CD14-positive monocyte (primary cell): ENCODE measurements around the gene CHRNA9. TPM values are rescaled to one million over a fixed set of nuclear protein-coding genes. Genes with fewer than 3 reads are reported as not detected.
A peak's percentile ranks its signal among the peaks of the same experiment; 100 is the strongest.

ENCODE experiments used
- DNase-seq, 3 donors: peaks; one replicate each; pipeline ENCODE4 v3.0.0-alpha.2; 2011 to 2022
- H2AFZ ChIP-seq: 2 replicates; pipeline ENCODE4 v1.6.0; 2012; ENCODE audit warnings: mild to moderate bottlenecking, low read depth, low read length, inconsistent platforms; ENCODE audit not compliant: insufficient read depth, poor library complexity, severe bottlenecking
- H3K27ac ChIP-seq, 2 donors: 1 replicate in 1 of 2; 2 replicates in 1 of 2; pipeline ENCODE4 v1.5.1; 2012 to 2013; ENCODE audit warnings: low read length in 2 of 2, control low read depth in 1 of 2, inconsistent platforms in 1 of 2, low read depth in 1 of 2, mild to moderate bottlenecking in 1 of 2
- H3K27me3 ChIP-seq, 2 donors: one replicate each; pipeline versions ENCODE4 v1.6.0 to v1.6.1; 2011 to 2013; ENCODE audit warnings: low read length in 2 of 2; ENCODE audit not compliant: control insufficient read depth in 2 of 2, insufficient read depth in 2 of 2
- H3K36me3 ChIP-seq, 2 donors: replicated peaks in 1 of 2; 1 replicate in 1 of 2; 2 replicates in 1 of 2; pipeline versions ENCODE4 v1.5.1 to v1.6.1; 2012 to 2013; ENCODE audit warnings: low read length in 2 of 2, control low read depth in 1 of 2, inconsistent platforms in 1 of 2, mild to moderate bottlenecking in 1 of 2; ENCODE audit not compliant: insufficient read depth in 2 of 2, control insufficient read depth in 1 of 2
- H3K4me1 ChIP-seq, 2 donors: 1 replicate in 1 of 2; 2 replicates in 1 of 2; pipeline versions ENCODE4 v1.5.1 to v1.6.1; 2012 to 2013; ENCODE audit warnings: low read length in 2 of 2, control low read depth in 1 of 2, inconsistent platforms in 1 of 2, mild to moderate bottlenecking in 1 of 2, moderate library complexity in 1 of 2; ENCODE audit not compliant: insufficient read depth in 2 of 2, control insufficient read depth in 1 of 2
- H3K4me2 ChIP-seq: replicated peaks from 2 replicates; pipeline ENCODE3; 2012; ENCODE audit warnings: low read length, moderate library complexity, mild to moderate bottlenecking; ENCODE audit not compliant: poor library complexity, severe bottlenecking; ENCODE audit errors: extremely low read depth
- H3K4me3 ChIP-seq, 3 experiments: fragments of 200-600 bp in 1 of 3; sonication (generic) in 1 of 3; replicated peaks in 1 of 3; 1 replicate in 2 of 3; 2 replicates in 1 of 3; pipeline ENCODE4 v1.5.1; 2011 to 2013; ENCODE audit warnings: low read length in 3 of 3, mild to moderate bottlenecking in 3 of 3, control low read depth in 2 of 3, low read depth in 2 of 3, inconsistent platforms in 1 of 3, moderate library complexity in 1 of 3
- H3K79me2 ChIP-seq: 2 replicates; pipeline ENCODE4 v1.6.0; 2012; ENCODE audit warnings: mild to moderate bottlenecking, control low read depth, inconsistent platforms, low read length, moderate library complexity; ENCODE audit not compliant: insufficient read depth
- H3K9ac ChIP-seq: 2 replicates; pipeline ENCODE4 v1.6.0; 2017; ENCODE audit warnings: low read length, mild to moderate bottlenecking; ENCODE audit not compliant: insufficient read depth, poor library complexity, severe bottlenecking
- H3K9me3 ChIP-seq, 2 donors: replicated peaks in 1 of 2; 1 replicate in 1 of 2; 2 replicates in 1 of 2; pipeline versions ENCODE4 v1.5.1 to v1.6.1; 2012 to 2013; ENCODE audit warnings: low read length in 2 of 2, control low read depth in 1 of 2; ENCODE audit not compliant: control insufficient read depth in 1 of 2, insufficient read depth in 1 of 2
- H4K20me1 ChIP-seq: 2 replicates; pipeline ENCODE4 v1.6.0; 2012; ENCODE audit warnings: mild to moderate bottlenecking, low read length, control low read depth, moderate library complexity; ENCODE audit not compliant: insufficient read depth
- H3K27ac Mint-ChIP-seq, 7 donors: one replicate each; pipeline ENCODE4 v1.8.0; 2020; ENCODE audit warnings: mild to moderate bottlenecking in 7 of 7, mixed read lengths in 7 of 7, moderate library complexity in 6 of 7, inconsistent platforms in 2 of 7
- H3K27me3 Mint-ChIP-seq, 3 donors: one replicate each; pipeline ENCODE4 v1.8.0; 2021 to 2022; ENCODE audit warnings: low read depth in 3 of 3, mild to moderate bottlenecking in 3 of 3, mixed read lengths in 3 of 3, moderate library complexity in 3 of 3, inconsistent platforms in 1 of 3
- H3K36me3 Mint-ChIP-seq, 2 donors: one replicate each; pipeline ENCODE4 v1.8.0; 2020; ENCODE audit warnings: mixed read lengths in 2 of 2, inconsistent platforms in 1 of 2, mild to moderate bottlenecking in 1 of 2
- H3K4me1 Mint-ChIP-seq: one replicate; pipeline ENCODE4 v1.8.0; 2020; ENCODE audit warnings: mild to moderate bottlenecking, mixed read lengths
- H3K4me3 Mint-ChIP-seq, 2 donors: one replicate each; pipeline ENCODE4 v1.8.0; 2020; ENCODE audit warnings: mild to moderate bottlenecking in 2 of 2, mixed read lengths in 2 of 2, moderate library complexity in 1 of 2
- H3K9me3 Mint-ChIP-seq, 7 donors: one replicate each; pipeline ENCODE4 v1.8.0; 2020 to 2022; ENCODE audit warnings: mixed read lengths in 7 of 7, mild to moderate bottlenecking in 6 of 7, moderate library complexity in 6 of 7, inconsistent platforms in 2 of 7
- CTCF ChIP-seq: fragments of 200-600 bp; IDR thresholded peaks from one replicate; pipeline ENCODE4 v1.8.0; 2022; ENCODE audit warnings: antibody characterized with exemption, mild to moderate bottlenecking
- WGBS: methylation state at CpG from one replicate; pipeline ENCODE4 v1.1.5; 2013; ENCODE audit warnings: missing lambda C conversion rate; ENCODE audit not compliant: insufficient coverage; 5-methylcytosine and 5-hydroxymethylcytosine counted together
- intact Hi-C, 2 donors: fragments of 100-400 bp; cut with micrococcal nuclease; formaldehyde crosslinking; loops; one replicate each; pipeline versions ENCODE4 v1.15.0 to v1.15.1; 2023
- polyA plus RNA-seq, 3 donors: library from polyadenylated mRNA; depleted of rRNA in 1 of 3; unstranded in 2 of 3; stranded (reverse) in 1 of 3; fragments of 300-500 nt in 2 of 3; fragments of >200 nt in 1 of 3; fragmentation: Illumina TruSeq in 2 of 3; gene quantifications; 1 replicate in 2 of 3; 2 replicates in 1 of 3; pipeline ENCODE4 v1.2.3, GENCODE V29; 2012 to 2021

Gene CHRNA9
- polyA plus RNA-seq, 3 donors: not detected

GRCh38 chr4:40305328-40306170 lies 29.6 kb upstream of the CHRNA9 start:
- peaks cover 56% of the 10 kb centered on the region for H3K4me1 Mint-ChIP-seq
- H2AFZ ChIP-seq: no peak overlapping the region
- H3K4me3 ChIP-seq: peak overlapping the region in 1 of 3 experiments; percentile 69
- H3K4me2 ChIP-seq: peak overlapping the region; percentile 76
- H3K36me3 Mint-ChIP-seq: peaks cover 2% of the 10 kb centered on the region in 2 donors
- no peak for TF ChIP-seq CTCF
- no peaks in the 10 kb centered on the region for H4K20me1 ChIP-seq
- H3K27ac Mint-ChIP-seq: peak overlapping the region; percentile 73 to 97 (median 92)
- H3K9ac ChIP-seq: no peak overlapping the region
- H3K36me3 ChIP-seq: no peaks in the 10 kb centered on the region
- H3K9me3 ChIP-seq: no peaks in the 10 kb centered on the region
- DNase-seq: peak in 1 of 3 donors; percentile 38
- H3K27ac ChIP-seq: peak overlapping the region; percentile 13 to 89
- H3K9me3 Mint-ChIP-seq: peaks cover 0 to 6% (median 0%) of the 10 kb centered on the region in 7 donors
- H3K4me1 ChIP-seq: peaks cover 49 to 51% of the 10 kb centered on the region in 2 donors
- H3K4me3 Mint-ChIP-seq: peak overlapping the region; percentile 58 to 79
- H3K27me3 Mint-ChIP-seq: peaks cover under 1 to 10% (median 6%) of the 10 kb centered on the region in 3 donors
- H3K27me3 ChIP-seq: no peaks in the 10 kb centered on the region
- H3K79me2 ChIP-seq: no peaks in the 10 kb centered on the region
- intact Hi-C loops: loop anchor here (5.0 to 10.0 kb wide), 5 partner anchors 63 to 419 kb away; partner anchors contain the start of gene N4BP2 (in 1 of the 2)
- 36% methylated on average over 3 of the region's 13 CpGs for WGBS

- Mint-ChIP-seq H3K4me3 (peak overlapping the region; percentile 58 to 79), H3K27ac (peak overlapping the region; percentile 73 to 97 (median 92)), H3K9me3 (peaks cover 0 to 6% (median 0%) of the 10 kb centered on the region in 7 donors), H3K4me1 (peaks cover 59% of the 10 kb centered on the region), H3K36me3 (peaks cover 2% of the 10 kb centered on the region in 2 donors), H3K27me3 (peaks cover 5 to 12% (median 9%) of the 10 kb centered on the region in 3 donors)
- H3K36me3 ChIP-seq: no peaks in the 10 kb centered on the region
- H3K9ac ChIP-seq: no peak overlapping the region
- H3K79me2 ChIP-seq: no peaks in the 10 kb centered on the region
- no peak overlapping the region for H2AFZ ChIP-seq
- peak overlapping the region; percentile 76 for H3K4me2 ChIP-seq
- H3K9me3 ChIP-seq: no peaks in the 10 kb centered on the region
- H3K27me3 ChIP-seq: no peaks in the 10 kb centered on the region
- intact Hi-C loops: loop anchor here (5.0 to 10.0 kb wide), 5 partner anchors 64 to 419 kb away; partner anchors contain the start of gene N4BP2 (in 1 of the 2)
- WGBS: no CpG with 5 or more reads among the region's 3 CpGs
- H3K27ac ChIP-seq: peak overlapping the region; percentile 13 to 89
- peak overlapping the region in 1 of 3 experiments; percentile 69 for H3K4me3 ChIP-seq
- no peaks in the 10 kb centered on the region for H4K20me1 ChIP-seq
- no peak for DNase-seq
- TF ChIP-seq CTCF: no peak
- H3K4me1 ChIP-seq: peaks cover 49 to 51% of the 10 kb centered on the region in 2 donors
Measured at GRCh38 chr4:40306226-40306625, 28.9 kb upstream of the CHRNA9 start.
